ENCODE measurements around the gene DAGLA.
"Not testable (repeated sequence)": the region's sequence is repeated elsewhere in the genome, so short reads cannot be mapped to it uniquely, and the experiment has no call there.

Gene DAGLA

DNA sequence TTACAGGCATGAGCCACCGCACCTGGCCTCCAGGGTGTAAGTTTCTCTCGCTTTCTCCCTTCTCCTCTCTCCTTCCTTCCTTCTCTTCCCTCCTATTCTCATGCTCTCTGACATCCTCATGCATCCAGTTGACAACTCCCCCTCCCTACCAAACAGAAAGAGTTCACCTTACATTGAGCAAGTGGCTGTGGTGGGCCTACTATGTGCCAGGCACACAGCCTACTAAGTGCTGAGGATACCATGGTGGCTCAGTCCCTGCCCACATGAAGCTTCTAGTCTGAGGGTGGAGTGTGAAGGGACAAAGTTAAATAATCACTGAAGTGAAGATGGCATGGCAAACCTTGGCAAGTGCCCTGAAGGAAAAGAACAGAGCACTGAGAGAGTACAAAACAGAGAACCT is 9.6 kb upstream of the DAGLA start:
- no peak for DNase-seq
- H3K36me3 ChIP-seq (replicated peaks; ENCODE audit: insufficient read depth, low read length), result no peaks in the 10 kb centered on the region
- H2AFZ ChIP-seq (ENCODE audit: low read length), result no peak overlapping the region
- no peak overlapping the region for H3K4me3 ChIP-seq (ENCODE audit: low read length)
- H4K20me1 ChIP-seq (ENCODE audit: insufficient read depth, low read length), result no peaks in the 10 kb centered on the region
- no peak overlapping the region for H3K27ac ChIP-seq (ENCODE audit: low read length)
- H3K9me2 ChIP-seq (replicated peaks; ENCODE audit: insufficient read depth, low read length), result no peaks in the 10 kb centered on the region
- no peak overlapping the region for H3K4me2 ChIP-seq (ENCODE audit: low read depth, low read length)
- H3K9me3 ChIP-seq (replicated peaks; ENCODE audit: insufficient read depth, low read length), result no peaks in the 10 kb centered on the region
- H3K27me3 ChIP-seq (replicated peaks; ENCODE audit: insufficient read depth, low read length), result peaks cover 86% of the 10 kb centered on the region
- TF ChIP-seq, protein P1, sequence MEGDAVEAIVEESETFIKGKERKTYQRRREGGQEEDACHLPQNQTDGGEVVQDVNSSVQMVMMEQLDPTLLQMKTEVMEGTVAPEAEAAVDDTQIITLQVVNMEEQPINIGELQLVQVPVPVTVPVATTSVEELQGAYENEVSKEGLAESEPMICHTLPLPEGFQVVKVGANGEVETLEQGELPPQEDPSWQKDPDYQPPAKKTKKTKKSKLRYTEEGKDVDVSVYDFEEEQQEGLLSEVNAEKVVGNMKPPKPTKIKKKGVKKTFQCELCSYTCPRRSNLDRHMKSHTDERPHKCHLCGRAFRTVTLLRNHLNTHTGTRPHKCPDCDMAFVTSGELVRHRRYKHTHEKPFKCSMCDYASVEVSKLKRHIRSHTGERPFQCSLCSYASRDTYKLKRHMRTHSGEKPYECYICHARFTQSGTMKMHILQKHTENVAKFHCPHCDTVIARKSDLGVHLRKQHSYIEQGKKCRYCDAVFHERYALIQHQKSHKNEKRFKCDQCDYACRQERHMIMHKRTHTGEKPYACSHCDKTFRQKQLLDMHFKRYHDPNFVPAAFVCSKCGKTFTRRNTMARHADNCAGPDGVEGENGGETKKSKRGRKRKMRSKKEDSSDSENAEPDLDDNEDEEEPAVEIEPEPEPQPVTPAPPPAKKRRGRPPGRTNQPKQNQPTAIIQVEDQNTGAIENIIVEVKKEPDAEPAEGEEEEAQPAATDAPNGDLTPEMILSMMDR (IDR thresholded peaks at IDR 0.05; ENCODE audit: low read length), result no peak
- no peak for TF ChIP-seq EZH2 (optimal IDR thresholded peaks at IDR 0.05; ENCODE audit: low read depth, low read length)
- H3K9ac ChIP-seq (ENCODE audit: low read length), result no peak overlapping the region
- no peaks in the 10 kb centered on the region for H3K4me1 ChIP-seq (ENCODE audit: low read length)
- no peaks in the 10 kb centered on the region for H3K79me2 ChIP-seq (ENCODE audit: low read length)
- no peaks in the 10 kb centered on the region for H3F3A ChIP-seq (ENCODE audit: insufficient read depth, low read length)

DNA sequence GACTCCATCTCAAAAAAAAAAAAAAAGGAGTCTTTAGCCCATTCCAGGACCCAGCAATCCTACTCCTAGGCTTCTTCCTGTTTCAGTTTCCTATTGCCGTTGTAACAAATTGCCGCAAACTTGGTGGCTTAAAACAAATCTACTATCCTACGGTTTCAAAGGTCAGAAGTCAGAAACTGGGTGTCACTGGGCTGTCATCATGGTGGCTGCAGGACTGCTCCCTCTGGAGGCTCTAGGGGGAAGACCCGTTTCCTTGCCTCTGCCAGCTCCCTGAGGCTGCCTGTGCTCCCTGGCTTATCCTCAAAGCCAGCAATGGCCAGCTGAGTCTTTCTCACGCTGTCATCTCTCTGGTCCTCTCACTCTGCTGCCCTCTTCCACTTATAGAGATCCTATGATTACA is 8.7 kb upstream of the DAGLA start:
- Histone ChIP-seq H4K20me1 (ENCODE audit: insufficient read depth, low read length) (no peaks in the 10 kb centered on the region), H3K9me2 (replicated peaks; ENCODE audit: insufficient read depth, low read length) (no peaks in the 10 kb centered on the region), H2AFZ (ENCODE audit: low read length) (no peak overlapping the region), H3K4me2 (ENCODE audit: low read depth, low read length) (no peak overlapping the region), H3K4me1 (ENCODE audit: low read length) (no peaks in the 10 kb centered on the region), H3K4me3 (ENCODE audit: low read length) (no peak overlapping the region), H3K9me3 (replicated peaks; ENCODE audit: insufficient read depth, low read length) (no peaks in the 10 kb centered on the region), H3K27me3 (replicated peaks; ENCODE audit: insufficient read depth, low read length) (peaks cover 89% of the 10 kb centered on the region), H3F3A (ENCODE audit: insufficient read depth, low read length) (no peaks in the 10 kb centered on the region), H3K27ac (ENCODE audit: low read length) (no peak overlapping the region), H3K9ac (ENCODE audit: low read length) (no peak overlapping the region), H3K79me2 (ENCODE audit: low read length) (no peaks in the 10 kb centered on the region), H3K36me3 (replicated peaks; ENCODE audit: insufficient read depth, low read length) (no peaks in the 10 kb centered on the region)
- no peak for DNase-seq
- no peak for TF ChIP-seq EZH2 (optimal IDR thresholded peaks at IDR 0.05; ENCODE audit: low read depth, low read length)
- TF ChIP-seq, protein P1 (IDR thresholded peaks at IDR 0.05; ENCODE audit: low read length), result peak; percentile 23; the same call in 1 of the 2 replicates
- no peak for TF ChIP-seq EZH2phosphoT487 (IDR thresholded peaks at IDR 0.05; ENCODE audit: low read length)

DNA sequence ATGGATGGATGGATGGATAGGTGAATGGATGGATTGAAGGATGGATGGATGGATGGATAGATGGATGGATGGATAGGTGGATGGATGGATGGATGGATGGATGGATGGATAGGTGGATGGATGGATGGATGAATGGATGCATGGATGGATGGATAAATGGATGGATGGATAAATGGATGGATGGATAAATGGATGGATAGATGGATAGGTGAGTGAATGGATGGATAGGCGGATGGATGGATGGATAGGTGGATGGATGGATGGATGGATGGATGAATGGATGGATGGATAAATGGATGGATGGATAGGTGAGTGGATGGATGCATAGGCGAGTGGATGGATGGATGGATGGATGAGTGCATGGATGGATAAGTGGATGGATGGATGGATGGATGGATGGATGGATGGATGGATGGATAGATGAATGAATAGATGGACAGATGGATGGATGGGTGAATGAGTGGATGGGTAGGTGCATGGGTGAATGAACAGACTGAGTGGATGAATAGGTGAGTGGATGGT is 6.2 kb upstream of the DAGLA start:
- H3K27me3 ChIP-seq (replicated peaks; ENCODE audit: insufficient read depth, low read length), result peaks cover 86% of the 10 kb centered on the region

DNA sequence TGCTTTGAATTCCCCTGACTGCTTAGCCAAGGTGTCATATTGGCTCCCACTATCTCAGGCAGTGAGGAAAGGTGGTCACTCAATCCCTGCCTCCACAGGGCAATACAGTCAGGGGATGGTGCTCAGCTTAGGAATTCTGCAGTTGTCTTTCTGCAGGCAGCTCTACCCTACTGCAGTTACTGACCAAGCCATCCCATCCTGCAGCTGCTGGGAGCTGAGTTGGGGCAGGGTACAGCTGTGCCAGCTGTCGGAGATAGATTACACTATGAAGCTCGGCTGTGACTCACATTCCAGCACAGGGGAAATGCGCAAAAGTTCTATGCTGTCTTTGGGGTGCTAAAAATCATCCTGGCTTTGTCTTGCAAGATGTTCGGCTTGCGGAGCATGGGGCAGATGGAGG is 4.4 kb upstream of the DAGLA start:
- Histone ChIP-seq H3K9me2 (replicated peaks; ENCODE audit: insufficient read depth, low read length) (no peaks in the 10 kb centered on the region), H3K36me3 (replicated peaks; ENCODE audit: insufficient read depth, low read length) (no peaks in the 10 kb centered on the region), H4K20me1 (ENCODE audit: insufficient read depth, low read length) (no peaks in the 10 kb centered on the region), H3K4me3 (ENCODE audit: low read length) (no peak overlapping the region), H3K4me1 (ENCODE audit: low read length) (no peaks in the 10 kb centered on the region), H3K27me3 (replicated peaks; ENCODE audit: insufficient read depth, low read length) (peaks cover 80% of the 10 kb centered on the region), H3K27ac (ENCODE audit: low read length) (no peak overlapping the region), H3K4me2 (ENCODE audit: low read depth, low read length) (no peak overlapping the region), H3K79me2 (ENCODE audit: low read length) (no peaks in the 10 kb centered on the region), H3F3A (ENCODE audit: insufficient read depth, low read length) (no peaks in the 10 kb centered on the region), H2AFZ (ENCODE audit: low read length) (no peak overlapping the region), H3K9me3 (replicated peaks; ENCODE audit: insufficient read depth, low read length) (no peaks in the 10 kb centered on the region), H3K9ac (ENCODE audit: low read length) (no peak overlapping the region)
- TF ChIP-seq EZH2phosphoT487 (IDR thresholded peaks at IDR 0.05; ENCODE audit: low read length) (no peak), EZH2 (optimal IDR thresholded peaks at IDR 0.05; ENCODE audit: low read depth, low read length) (no peak)
- DNase-seq, result no peak

More for the DNA sequence above, 6.2 kb upstream of the DAGLA start:
- H4K20me1 ChIP-seq (ENCODE audit: insufficient read depth, low read length); H2AFZ ChIP-seq (ENCODE audit: low read length); H3K4me3 ChIP-seq (ENCODE audit: low read length); H3K9ac ChIP-seq (ENCODE audit: low read length); H3K9me2 ChIP-seq (replicated peaks; ENCODE audit: insufficient read depth, low read length); H3K9me3 ChIP-seq (replicated peaks; ENCODE audit: insufficient read depth, low read length); H3F3A ChIP-seq (ENCODE audit: insufficient read depth, low read length); H3K4me1 ChIP-seq (ENCODE audit: low read length); DNase-seq; H3K4me2 ChIP-seq (ENCODE audit: low read depth, low read length); H3K79me2 ChIP-seq (ENCODE audit: low read length); H3K36me3 ChIP-seq (replicated peaks; ENCODE audit: insufficient read depth, low read length); H3K27ac ChIP-seq (ENCODE audit: low read length): not testable (repeated sequence)

Data from MM.1S (cell line).